Measurements from ENCODE around the gene ASB5. TPM values are rescaled to one million over a fixed set of nuclear protein-coding genes. Genes with fewer than 3 reads are reported as not detected.

ASB5 gene
- not detected in 2 replicates for total RNA-seq

GRCh38 chr4:176268963-176269362, at the start of gene ASB5:
Gene ASB5, minus strand, starts transcription at chr4:176269222. Its CDS starts 114 bp downstream, at chr4:176269108.

DNA sequence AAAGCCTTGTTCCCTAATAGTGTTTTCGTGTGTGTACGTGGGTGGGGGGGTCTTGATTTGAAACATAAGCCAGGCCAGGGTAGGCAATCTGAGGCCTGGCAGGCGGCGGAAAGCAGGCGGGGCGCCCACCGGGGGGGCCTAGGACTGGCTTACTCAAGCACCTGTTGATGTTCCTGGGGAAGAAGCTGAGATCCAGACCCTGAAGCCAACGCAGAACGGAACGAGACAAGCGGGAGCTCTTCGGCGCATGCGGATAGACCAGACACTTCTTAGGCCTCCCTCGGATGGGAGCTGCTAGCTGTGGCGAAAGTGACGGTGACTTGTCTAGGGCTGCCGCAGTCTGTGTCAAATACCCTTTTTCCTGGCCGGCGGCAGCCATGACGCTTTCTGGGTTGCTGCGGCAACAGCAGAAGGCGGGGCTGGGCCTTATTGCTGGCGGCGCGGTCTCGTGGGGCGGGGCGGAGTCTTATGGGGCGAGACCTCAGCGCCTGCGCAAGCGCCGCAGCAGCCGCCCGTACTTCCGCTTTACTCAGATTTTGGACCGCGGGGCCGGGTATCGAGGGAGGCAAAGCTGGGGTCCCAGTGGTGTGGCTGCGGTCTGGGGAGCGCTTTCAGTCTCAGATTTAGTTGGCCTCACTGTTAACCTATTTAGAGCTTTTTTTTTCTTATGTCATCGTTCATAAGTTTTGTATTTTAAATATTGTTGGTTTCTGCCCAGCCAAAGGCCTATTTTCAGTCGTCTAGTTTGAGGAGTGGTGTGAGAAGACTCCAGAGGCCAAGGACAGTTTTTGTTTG, 73.6 kb downstream of the ASB5 start, which contains the start of gene SPATA4:
TSS of gene SPATA4 (minus strand) at position 402 of the 795 bp plus-strand sequence. CDS start at position 379, 23 bp downstream.

Other genes starting within 250 kb of the ASB5 start
- gene WDR17, start 203.4 kb downstream of the ASB5 start, total RNA-seq = 0.16 TPM in 1 of 2 replicates, not detected in the other
- not detected in 2 replicates for gene SPATA4, start 73.6 kb downstream of the ASB5 start, total RNA-seq
- 53.3 and 70.5 TPM in 2 replicates for gene SPCS3, start 50.7 kb upstream of the ASB5 start, total RNA-seq